ENCODE results near the gene FBXL16.

Gene FBXL16

DNA sequence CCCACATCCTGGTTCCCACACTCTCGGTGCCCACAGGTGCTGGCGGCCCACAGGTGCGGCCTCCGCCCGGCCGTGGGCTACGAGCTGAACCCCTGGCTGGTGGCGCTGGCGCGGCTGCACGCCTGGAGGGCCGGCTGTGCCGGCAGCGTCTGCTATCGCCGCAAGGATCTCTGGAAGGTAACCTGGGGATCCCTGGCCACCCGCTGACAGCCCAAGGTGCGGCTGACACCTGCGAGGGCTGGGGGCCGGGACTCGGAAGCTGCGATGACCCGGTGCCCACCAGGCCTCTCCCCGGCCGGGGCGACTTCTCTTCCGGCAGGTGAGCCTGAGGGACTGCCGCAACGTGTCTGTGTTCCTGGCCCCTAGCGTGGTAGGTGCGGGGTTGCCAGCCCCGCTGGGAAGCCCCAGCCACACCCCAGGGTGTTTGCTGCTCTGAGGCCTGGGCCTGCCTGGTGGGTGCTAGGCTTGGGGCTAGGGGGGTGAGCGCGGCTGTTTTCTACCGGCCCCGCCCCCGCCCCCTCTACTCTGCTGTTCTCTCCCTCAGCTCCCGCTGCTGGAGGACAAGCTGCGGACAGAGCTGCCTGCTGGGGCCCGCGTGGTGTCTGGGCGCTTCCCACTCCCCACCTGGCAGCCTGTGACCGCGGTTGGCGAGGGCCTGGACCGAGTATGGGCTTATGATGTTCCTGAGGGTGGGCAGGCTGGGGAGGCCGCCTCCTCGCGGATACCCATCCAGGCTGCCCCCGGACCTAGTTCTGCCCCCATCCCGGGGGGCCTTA is 16.4 kb upstream of the FBXL16 start:
- DNase-seq = no peak

DNA sequence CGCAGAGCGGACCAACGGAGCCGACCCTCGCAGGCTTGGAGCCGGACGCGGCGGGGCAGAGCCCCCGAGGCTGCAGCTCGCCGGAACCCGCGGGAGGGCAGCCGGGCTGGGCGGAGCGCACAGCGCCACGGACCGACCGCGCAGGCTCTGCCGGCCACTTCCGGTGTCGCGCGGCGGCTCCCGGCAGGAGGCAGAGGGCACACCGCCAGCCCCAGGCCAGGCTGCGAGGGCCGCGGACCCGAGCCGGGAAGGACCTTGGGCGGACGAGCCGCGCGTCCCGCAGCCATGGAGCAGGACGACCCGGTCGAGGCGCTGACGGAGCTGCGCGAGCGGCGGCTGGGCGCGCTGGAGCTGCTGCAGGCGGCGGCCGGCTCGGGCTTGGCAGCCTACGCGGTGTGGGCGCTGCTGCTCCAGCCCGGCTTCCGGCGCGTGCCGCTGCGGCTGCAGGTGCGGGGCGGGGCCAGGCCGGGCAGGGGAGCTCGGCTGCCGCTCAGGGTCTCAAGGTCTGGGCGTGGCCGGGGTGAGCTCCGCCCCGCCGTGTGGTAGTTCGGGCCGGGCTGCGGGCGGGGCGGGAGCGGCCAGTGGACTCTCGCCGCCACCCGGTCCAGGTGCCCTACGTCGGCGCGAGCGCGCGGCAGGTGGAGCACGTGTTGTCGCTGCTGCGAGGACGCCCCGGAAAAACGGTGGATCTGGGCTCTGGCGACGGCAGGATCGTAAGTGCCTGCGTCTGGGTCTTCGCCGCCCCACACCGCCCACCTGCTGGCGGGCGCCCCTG is 15.6 kb upstream of the FBXL16 start, which contains the start of gene ANTKMT:
TSS of gene ANTKMT (plus strand) at position 157 of the 775 bp plus-strand sequence. CDS start at position 286, 129 bp downstream.
- DNase-seq = peak; percentile 64

DNA sequence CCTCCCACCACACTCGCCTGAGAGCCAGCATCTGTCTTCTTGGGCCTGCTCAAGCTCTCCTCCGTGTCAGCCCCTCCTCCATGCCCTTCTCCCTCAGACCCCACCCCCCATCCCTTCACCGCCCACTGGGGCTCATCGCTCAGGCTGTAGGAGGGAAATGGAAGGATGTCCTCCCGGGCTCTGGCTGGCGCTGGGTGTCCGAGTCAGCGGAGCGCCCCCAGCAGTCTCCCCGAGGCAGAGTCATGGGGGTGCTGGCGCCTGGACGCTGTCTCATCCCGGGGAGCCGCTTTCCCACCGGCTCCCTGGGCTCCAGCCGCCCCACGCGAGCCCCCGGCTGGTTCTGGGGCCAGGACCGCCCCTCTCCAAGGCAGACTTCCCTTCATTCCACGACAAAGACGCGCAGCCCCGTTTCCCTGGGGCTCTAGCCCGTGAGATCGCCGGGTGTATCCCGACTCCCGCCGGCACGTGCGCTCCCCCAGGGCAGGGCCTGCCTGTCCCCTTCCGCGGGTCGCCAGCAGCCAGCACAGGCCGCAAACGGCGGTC is 14.9 kb upstream of the FBXL16 start:
- peak; percentile 72 for DNase-seq

DNA sequence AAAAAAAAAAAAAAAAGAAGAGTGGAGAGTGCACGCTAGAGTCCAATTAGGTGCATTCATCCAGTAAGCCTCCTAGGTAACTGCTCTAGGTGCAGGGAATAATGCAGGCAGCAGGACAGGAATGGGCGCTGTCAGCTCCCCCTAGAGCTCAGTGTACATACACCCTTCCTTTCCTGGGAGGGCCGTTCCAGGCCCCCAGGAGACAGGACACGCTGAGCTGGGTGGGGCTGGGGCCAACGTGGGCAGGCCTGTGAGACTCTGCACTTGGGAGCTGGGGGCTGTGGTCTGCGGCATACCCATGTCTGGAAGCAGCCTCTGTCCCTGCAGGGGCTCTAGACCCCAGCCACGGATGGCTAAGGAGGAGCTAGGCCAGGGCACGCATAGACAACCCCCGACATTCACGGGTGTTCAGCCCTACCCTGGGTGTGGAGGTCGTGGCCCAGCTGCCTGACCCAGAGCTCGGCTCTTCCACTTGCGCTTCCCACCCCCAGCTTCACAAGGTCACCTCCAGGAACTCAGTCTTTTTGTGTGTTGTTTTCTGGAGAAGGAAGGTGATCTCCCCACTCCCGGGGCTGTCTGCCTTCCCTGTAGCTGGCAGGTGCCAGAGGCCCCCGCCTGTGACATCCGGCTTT is 14.3 kb upstream of the FBXL16 start:
- no peak for DNase-seq

DNA sequence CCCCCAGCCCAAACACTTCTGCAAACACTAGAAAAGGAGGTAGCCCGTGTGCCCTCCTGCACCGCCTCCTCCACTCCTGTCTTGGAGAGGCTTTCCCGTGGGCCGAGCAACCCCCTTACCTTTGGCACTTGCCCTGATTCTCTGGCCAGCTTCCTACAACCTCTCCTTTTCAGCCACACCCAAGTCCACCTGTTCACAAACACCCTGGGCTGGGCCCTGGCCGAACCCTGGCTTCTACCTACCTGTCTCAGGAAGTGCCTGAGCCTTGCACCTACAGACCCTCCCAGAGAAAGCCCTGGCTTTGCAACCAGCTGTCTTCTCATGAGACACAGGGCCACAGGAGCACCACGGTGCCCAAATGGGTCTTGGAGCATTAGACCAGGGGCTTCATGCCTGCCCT is 13.3 kb upstream of the FBXL16 start:
- DNase-seq = no peak

DNA sequence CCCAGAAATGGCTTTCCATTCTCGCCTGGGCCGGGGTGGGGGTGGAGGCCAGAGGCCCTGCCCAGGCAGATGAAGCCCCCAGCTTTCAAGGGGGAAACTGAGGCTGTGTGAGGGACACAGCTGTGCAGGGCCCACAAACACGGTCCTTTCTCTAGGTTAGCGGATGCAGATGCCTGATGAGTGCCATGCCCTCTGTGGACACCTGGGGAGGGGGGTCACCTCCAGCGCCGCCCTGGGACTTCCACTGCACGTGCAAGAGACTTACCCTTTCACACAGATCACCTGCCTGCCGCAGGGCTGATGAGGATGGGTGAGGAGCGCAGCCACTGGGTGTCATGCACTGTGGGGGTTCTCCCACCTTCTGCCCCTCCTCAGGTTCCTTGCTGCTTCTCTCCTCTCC is 12.8 kb upstream of the FBXL16 start:
- no peak for DNase-seq

DNA sequence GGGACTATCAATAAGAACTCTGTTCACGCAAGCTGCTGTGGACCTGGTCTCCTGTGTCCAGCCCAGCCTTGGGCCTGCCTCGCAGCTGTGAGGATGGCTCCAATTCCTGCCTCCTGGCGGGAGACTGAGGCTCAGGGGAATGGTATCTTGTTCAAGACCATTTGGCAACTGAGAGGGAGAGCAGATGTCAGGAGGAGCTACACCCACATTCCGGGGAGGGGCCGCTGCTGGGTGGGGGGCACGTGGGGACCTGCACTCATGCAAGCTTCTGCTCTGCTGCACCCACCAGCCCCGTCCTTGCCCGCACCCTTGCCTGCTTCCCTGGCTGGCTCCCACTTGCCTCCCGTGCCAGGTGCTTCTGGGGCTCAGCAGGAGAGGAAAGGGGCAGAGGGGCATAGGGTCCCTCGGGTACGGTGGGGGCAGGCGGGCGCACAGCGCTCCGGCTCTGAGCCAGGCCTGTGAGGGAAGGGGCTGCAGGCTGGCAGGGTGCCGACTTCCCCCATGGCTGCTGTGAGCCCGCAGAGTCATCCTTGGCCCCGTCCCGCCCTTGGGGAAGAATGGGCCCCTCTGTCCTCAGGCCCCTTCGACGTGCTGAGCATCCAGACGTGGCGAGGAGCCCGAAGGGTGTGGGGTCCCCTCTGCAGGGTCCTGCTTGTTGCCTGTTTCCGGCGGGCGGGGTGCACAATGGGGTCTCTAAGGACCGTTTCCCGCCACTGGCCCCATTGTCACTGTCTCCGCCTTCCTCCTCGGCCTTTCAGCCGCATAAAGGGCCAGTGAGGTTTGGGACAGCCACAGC is 12.0 kb upstream of the FBXL16 start:
- DNase-seq = no peak

DNA sequence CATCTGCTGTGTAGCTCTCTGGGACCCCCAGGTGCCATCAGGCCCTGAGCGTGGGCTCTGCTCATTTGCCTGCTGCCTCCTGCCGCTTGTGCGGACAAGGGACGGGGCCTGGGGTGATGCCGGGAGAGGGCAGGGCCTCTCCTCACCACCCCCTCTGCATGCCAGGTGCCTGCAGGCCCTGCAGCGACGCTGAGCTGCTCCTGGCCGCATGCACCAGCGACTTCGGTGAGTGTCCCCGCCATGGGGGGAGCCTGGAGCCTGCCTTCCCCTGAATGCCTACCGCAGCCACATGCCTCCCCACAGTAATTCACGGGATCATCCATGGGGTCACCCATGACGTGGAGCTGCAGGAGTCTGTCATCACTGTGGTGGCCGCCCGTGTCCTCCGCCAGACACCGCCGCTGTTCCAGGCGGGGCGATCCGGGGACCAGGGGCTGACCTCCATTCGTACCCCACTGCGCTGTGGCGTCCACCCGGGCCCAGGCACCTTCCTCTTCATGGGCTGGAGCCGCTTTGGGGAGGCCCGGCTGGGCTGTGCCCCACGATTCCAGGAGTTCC is 11.2 kb upstream of the FBXL16 start:
- no peak for DNase-seq

DNA sequence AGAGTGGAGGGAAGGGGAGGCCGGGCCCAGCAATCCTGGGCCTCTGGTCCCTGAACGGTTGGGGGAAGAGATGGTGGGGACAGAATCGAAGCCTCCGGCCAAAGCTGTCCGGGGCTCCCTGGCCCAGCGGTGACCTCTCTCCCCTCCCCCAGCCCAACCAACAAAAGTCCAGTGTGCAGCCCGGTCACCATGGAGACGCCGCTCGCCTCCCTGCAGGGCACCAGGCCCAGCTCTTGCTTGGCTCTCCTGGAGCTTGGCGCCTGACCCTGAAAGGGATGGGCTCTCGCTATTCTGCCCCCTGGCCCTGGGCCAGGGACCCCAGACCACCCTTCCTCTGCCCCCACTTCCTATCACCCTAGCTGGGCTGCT is 10.6 kb upstream of the FBXL16 start:
- no peak for DNase-seq

DNA sequence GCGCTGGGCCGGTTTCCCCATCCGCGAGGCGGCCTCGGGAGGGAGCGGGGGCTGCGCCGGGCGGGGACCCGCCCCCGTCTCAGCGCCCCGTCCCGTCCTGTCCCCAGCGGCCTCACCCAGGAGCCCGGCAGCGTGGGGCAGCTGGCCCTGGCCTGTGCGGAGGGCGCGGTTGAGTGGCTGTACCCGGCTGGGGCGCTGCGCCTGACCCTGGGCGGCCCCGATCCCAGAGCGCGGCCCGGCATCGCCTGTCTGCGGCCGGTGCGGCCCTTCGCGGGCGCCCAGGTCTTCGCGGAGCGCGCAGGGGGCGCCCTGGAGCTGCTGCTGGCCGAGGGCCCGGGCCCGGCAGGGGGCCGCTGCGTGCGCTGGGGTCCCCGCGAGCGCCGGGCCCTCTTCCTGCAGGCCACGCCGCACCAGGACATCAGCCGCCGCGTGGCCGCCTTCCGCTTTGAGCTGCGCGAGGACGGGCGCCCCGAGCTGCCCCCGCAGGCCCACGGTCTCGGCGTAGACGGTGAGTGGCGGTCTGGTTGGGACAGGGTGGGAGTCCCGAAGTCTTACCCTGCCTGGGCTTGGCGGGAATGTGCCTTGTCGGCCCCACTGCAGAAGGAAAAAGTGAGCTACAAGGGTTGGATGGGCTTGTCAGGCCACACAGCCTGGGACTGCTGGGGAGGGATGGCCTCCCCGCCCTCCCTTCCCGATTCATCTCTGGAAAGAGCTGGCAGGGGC is 10.0 kb upstream of the FBXL16 start:
- no peak for DNase-seq

DNA sequence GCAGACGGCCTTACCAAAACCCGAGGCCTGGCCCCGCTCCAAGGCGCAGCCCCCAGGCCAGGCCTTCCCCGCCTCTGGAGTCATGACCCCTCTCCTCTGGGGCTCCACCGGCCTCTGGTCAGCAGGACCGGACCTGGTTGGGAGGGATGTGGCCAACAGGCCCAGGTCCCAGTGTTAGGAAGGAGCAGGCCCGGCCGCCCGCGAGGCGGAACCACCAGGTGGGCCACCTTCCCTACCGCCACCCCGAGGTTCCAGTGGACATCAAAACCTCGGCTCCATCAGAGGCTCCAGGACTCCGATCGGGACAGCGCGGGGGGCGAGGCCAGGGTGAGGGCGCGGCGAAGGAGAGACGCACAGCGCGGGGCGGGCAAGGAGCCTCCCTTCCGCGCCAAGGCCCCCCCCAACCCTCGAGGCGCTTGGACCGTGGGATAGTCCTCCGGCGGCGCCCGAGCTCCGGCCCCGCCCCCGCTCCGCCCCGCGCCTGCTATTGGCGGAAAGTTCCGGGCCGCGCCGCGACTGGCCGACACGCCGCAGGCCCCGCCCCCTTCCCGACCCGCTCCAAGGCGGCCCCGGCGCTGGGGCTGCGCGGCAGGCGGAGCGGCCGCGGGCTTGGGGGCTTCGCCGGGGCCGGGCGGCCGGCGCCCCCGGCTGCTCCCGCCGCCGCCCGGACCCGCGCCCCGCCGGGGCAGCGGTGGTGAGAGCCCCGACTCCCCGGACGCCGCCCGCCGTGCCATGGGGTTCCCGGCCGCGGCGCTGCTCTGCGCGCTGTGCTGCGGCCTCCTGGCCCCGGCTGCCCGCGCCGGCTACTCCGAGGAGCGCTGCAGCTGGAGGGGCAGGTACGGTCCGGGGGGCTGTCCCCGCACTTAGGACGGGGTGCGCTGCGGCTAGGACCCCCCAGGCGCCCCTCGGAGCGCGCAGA is 9.2 kb upstream of the FBXL16 start, which contains the start of gene METRN:
TSS of gene METRN (plus strand) at position 561 of the 919 bp plus-strand sequence. CDS start at position 733, 172 bp downstream.
- DNase-seq = peak; percentile 82

DNA sequence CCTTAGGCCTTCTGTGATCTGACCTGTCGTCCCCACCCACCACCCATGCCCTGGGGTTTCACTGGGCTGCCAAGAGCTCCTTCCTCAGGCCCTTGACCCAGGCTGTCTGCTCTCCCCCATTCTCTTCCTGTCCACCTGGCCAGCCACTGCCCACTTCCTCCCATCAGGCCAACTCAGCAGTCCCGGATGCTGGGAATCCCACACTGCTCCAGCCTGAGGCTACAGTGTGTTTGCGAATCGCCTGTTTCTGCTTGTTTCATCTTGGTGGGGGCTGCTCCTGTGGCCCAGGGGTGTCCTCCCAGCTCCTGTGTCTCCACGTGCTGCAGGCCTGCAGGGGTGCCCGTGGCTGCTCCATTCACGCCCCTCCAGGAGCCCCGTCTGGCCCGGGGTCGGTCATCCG is 8.5 kb upstream of the FBXL16 start:
- DNase-seq = no peak

DNA sequence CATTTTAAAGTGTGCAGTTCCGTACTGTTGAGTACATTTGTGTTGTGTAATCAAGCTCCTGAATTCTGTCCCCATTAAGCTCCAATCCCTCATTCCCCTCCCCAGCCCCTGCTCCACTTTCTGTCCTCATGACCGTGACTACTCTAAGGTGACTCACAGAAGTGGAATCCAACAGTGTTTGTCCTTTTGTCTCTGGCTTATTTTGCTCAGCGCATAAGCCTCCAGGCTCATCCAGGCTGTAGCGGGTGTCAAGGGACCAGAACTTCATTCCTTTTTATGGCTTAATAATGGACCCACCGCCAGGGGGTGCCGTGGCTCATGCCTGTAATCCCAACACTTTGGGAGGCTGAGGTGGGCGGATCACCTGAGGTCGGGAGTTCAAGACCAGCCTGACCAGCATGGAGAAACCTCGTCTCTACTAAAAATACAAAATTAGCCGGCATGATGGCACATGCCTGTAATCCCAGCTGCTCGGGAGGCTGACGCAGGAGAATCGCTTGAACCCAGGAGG is 7.2 kb upstream of the FBXL16 start:
- peak; percentile 87 for DNase-seq

DNA sequence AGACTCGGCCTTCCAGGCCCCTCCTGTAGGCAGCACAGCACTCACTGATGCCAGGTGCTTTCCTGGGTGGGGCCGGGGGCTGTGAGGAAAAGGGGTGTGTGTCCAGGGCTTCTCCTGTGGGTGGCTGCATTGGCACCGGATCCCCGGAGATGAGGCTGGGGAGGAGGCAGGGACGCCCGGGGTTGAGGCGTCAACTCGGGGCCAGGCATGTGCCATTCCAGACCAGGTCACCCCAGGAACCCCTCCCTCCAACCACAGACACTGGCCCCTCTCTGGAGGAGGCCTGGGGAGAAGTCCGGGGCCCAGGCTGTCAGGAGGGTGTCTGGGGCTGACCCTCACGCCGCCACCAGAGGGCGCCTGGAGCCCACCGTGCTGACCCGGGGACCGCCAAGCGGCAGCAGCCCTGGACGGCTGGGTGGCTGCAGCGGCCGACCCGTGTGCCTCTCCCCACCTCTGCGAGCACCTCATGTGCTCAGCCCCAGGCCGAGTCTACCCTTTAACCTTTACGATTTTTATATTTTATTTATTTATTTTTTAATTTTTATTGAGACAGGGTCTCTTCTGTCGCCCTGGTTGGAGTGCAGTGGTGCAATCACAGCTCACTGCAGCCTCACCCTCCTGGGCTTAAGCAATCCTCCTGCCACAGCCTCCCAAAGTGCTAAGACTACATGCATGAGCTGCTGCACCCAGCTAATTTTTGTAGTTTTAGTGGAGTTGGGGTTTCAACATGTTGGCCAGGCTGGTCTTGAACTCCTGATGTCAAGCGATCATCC is 6.1 kb upstream of the FBXL16 start:
- DNase-seq = peak; percentile 58

DNA sequence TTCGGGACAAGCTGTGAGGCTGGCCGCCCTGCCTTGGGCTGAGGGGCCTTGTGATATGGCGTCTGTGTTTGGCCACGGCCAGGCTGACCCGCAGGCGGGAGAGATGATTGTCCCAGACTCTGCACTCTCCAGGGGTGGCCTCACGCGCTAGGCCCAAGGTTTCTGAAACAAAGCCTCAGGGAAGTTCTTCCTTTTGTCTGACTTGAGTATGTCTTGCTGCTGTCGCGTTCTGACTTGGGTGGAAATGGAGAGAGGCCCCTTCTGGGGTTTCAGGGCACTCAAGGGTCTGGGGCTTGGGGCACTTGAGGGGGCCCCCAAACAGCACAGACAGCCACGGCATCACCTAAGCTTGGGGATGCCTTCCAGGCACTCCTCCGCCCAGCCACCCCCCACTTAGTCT is 5.5 kb upstream of the FBXL16 start:
- DNase-seq = no peak

DNA sequence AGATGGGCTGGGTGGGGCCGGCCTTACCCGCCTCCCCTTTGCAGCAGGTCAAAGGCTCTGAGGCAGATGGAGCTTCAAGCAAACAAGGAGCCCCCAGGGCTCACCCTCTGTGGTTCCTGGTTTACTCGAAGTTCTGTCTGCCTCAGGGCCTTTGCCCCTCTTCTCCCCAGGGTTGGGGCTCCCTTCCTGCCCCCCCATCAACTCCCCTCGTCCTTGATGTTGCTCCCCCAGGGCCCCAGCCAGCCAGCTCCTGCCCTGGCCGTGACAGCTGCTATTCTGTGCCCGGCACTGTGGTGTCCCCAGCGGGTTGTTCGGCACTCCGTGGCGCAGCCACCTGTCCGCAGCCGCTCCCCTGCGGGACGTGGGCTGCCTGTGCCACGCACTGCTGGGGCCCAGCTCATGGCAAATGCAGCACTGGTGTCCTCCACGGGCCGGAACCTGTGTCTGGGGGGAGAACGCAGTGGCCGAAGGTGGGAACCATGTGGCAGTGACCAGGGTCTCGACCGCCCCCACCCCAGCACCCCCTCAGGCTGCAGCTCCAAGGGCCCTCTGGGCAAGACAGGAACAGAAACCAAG is 5.0 kb upstream of the FBXL16 start:
- DNase-seq = no peak

DNA sequence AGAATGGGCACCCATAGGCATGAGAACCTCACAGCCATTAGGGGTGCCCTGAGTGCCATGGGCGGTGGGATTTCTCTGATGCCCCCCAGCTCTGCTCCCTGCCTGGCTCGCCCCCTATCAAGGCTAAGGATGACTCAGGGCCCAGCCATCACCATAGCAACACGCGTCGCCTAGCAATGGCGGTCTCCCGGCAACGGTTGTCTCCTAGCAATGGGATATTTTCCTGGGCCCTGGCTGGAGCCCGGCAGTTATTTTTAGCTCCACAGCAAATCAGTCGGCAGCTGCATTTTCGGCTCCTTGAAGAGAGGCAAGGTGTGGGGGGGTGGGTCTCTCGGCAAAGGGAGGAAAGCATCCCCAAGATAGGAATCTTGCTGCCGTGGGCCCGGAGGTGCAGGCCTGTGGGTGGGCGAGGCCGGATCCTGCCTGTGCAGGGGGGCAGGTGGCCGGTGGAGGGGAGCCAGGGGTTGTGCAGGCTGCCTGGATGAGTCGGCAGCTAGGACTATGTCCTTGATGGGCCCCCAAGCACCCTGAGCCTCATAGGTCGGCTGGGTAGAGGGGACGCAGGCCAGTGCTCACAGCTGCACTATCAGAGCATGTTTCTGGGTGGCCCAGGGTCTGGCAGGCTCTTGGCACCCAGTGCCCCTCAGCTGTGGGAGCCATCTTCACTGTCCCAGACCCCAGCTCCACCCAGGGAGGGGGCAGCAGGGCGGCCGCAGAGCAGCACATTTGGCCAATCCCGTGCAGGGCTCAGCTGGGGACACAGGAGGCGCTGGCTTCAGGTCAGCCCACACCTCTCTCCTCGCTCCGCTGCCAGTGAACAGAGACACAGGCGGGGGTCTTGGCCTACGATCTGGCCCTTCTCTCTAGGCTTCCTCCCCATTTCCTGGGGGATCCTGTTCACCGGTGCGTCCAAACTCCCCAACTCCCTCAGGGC is 4.2 kb upstream of the FBXL16 start:
- peak; percentile 79 for DNase-seq

DNA sequence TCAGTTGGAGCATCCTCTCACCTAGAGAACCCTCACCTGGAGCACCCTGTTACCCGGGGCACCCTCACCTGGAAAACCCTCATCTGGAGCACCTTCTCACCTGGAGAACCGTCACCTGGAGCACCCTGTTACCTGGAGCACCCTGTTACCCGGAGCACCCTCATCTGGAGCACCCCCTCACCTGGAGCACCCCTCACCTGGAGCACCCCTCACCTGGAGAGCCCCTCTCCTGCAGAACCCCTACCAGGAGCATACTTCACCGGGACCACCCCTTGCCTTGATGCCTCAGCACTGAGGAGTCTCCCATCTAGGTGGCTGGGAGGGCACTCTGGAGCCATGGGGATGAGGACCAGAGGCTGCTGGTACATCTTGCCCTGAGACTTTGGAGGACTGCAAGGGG is 3.4 kb upstream of the FBXL16 start:
- no peak for DNase-seq

Data from fibroblast of upper back skin (primary cell).